ENCODE data around the gene CEPT1. TPM values are rescaled to one million over a fixed set of nuclear protein-coding genes. Genes with fewer than 3 reads are reported as not detected.

The CEPT1 gene
- total and polyA plus RNA-seq, 8 donors, result 8.5 to 23.8 (median 13.1) TPM

GRCh38 chr1:111147948-111148347 is 7.9 kb downstream of the CEPT1 start:
- FAIRE-seq (no peak), DNase-seq (no peak), ATAC-seq (no peak)
- no peak overlapping the region for H3K27ac ChIP-seq
- WGBS, 2 donors, result 38 to 43% methylated on average over 3 of the region's 3 CpGs
- TF ChIP-seq CTCF (IDR thresholded peaks at IDR 0.05), result no peak
- no peak overlapping the region for H3K4me3 ChIP-seq
- H3K27me3 ChIP-seq, result no peaks in the 10 kb centered on the region
- H3K4me1 ChIP-seq, result peaks cover 0 to 10% (median 0%) of the 10 kb centered on the region in 3 donors
- intact Hi-C loops (cut with DNase I), result no loop called here
- peaks cover 0 to 9% (median 0%) of the 10 kb centered on the region in 3 donors for H3K36me3 ChIP-seq
- no peaks in the 10 kb centered on the region for H3K9me3 ChIP-seq

GRCh38 chr1:111148376-111148881 is 8.4 kb downstream of the CEPT1 start:
- 82 to 87% methylated on average over 2 of the region's 2 CpGs for WGBS, 2 donors
- no peak overlapping the region for H3K4me3 ChIP-seq

GRCh38 chr1:111151838-111152237 is 11.8 kb downstream of the CEPT1 start:
- FAIRE-seq, result no peak
- Histone ChIP-seq H3K27ac (no peak overlapping the region), H3K27me3 (no peaks in the 10 kb centered on the region), H3K4me1 (no peaks in the 10 kb centered on the region), H3K36me3 (peaks cover 0 to 18% (median 5%) of the 10 kb centered on the region in 3 donors), H3K9me3 (no peaks in the 10 kb centered on the region), H3K4me3 (no peak overlapping the region)
- no peak for ATAC-seq
- DNase-seq, result no peak
- no peak for TF ChIP-seq CTCF (IDR thresholded peaks at IDR 0.05)
- 64 to 69% methylated on average over 3 of the region's 3 CpGs for WGBS, 2 donors
- intact Hi-C loops (cut with DNase I), result no loop called here

More at GRCh38 chr1:111148376-111148881, 8.4 kb downstream of the CEPT1 start:
- DNase-seq (no peak), FAIRE-seq (no peak), ATAC-seq (no peak)
- no peak for TF ChIP-seq CTCF (IDR thresholded peaks at IDR 0.05)
- Histone ChIP-seq H3K36me3 (peaks cover 0 to 14% (median 2%) of the 10 kb centered on the region in 3 donors), H3K9me3 (no peaks in the 10 kb centered on the region), H3K27ac (no peak overlapping the region), H3K4me1 (peaks cover 0 to 10% (median 0%) of the 10 kb centered on the region in 3 donors), H3K27me3 (no peaks in the 10 kb centered on the region)
- intact Hi-C loops (cut with DNase I), result no loop called here

GRCh38 chr1:111154021-111154999 is 14.3 kb downstream of the CEPT1 start:
- H3K4me1 ChIP-seq, result no peaks in the 10 kb centered on the region
- H3K27ac ChIP-seq, result no peak overlapping the region
- FAIRE-seq, result no peak
- no peak for TF ChIP-seq CTCF (IDR thresholded peaks at IDR 0.05)
- no peak overlapping the region for H3K4me3 ChIP-seq
- no peaks in the 10 kb centered on the region for H3K9me3 ChIP-seq
- peaks cover 0 to 12% (median 5%) of the 10 kb centered on the region in 3 donors for H3K36me3 ChIP-seq
- 92 to 97% methylated on average over 5 of the region's 5 CpGs for WGBS, 2 donors
- no peak for DNase-seq
- no peaks in the 10 kb centered on the region for H3K27me3 ChIP-seq
- ATAC-seq, result no peak
- intact Hi-C loops (cut with DNase I), result no loop called here
